BLaER1 treated with 17β-estradiol and CSF1 and Interleukin-3, amounts not matched to agents 10 nM and 100 nM (cell line): Measurements from ENCODE around the gene SPOCD1.

Experiments used
- H3K27ac ChIP-seq, 11 experiments: shearing (Covaris generic); formaldehyde crosslinking; 2 replicates each; pipeline ENCODE4 v1.8.1; 2022
- H3K27me3 ChIP-seq, 11 experiments: shearing (Covaris generic); formaldehyde crosslinking; 2 replicates each; pipeline ENCODE4 v1.8.1; 2022
- H3K36me3 ChIP-seq, 11 experiments: shearing (Covaris generic); formaldehyde crosslinking; 2 replicates each; pipeline ENCODE4 v1.8.1; 2022
- H3K4me1 ChIP-seq, 10 experiments: shearing (Covaris generic); formaldehyde crosslinking; 2 replicates each; pipeline ENCODE4 v1.8.1; 2022
- H3K4me2 ChIP-seq, 11 experiments: shearing (Covaris generic); formaldehyde crosslinking; 2 replicates each; pipeline ENCODE4 v1.8.1; 2022
- H3K4me3 ChIP-seq, 10 experiments: shearing (Covaris generic); formaldehyde crosslinking; 2 replicates each; pipeline ENCODE4 v1.8.1; 2022
- H3K9ac ChIP-seq, 11 experiments: shearing (Covaris generic); formaldehyde crosslinking; 2 replicates each; pipeline ENCODE4 v1.8.1; 2022
- H3K9me3 ChIP-seq, 11 experiments: shearing (Covaris generic); formaldehyde crosslinking; replicated peaks in 1 of 11; 2 replicates each; pipeline ENCODE4 v1.8.1; 2022
- H4K20me1 ChIP-seq, 11 experiments: shearing (Covaris generic); formaldehyde crosslinking; 2 replicates each; pipeline ENCODE4 v1.8.1; 2022
- Cebpa-rat ChIP-seq, 11 experiments: shearing (Covaris generic); IDR thresholded peaks; 2 replicates each; pipeline ENCODE4 v1.8.1; 2022

SPOCD1 gene

GRCh38 chr1:31784356-31785019 lies 31.3 kb downstream of the SPOCD1 start:
- no peak for TF ChIP-seq Cebpa-rat (IDR thresholded peaks at IDR 0.05)
- no peaks in the 10 kb centered on the region for H3K9me3 ChIP-seq
- H4K20me1 ChIP-seq: no peaks in the 10 kb centered on the region
- H3K9ac ChIP-seq: peak overlapping the region in 10 of 11 experiments; percentile 29 to 71 (median 52); a peak in 15 of 22 replicates
- peak overlapping the region; percentile 56 to 96 (median 74) for H3K4me2 ChIP-seq
- no peaks in the 10 kb centered on the region for H3K27me3 ChIP-seq
- peaks cover 50 to 92% (median 81%) of the 10 kb centered on the region in 10 experiments for H3K4me1 ChIP-seq
- no peaks in the 10 kb centered on the region for H3K36me3 ChIP-seq
- no peak overlapping the region for H3K4me3 ChIP-seq
- H3K27ac ChIP-seq: peak overlapping the region in 9 of 11 experiments; percentile 59 to 80 (median 65); a peak in 18 of 22 replicates

- H3K9ac ChIP-seq: peak overlapping the region in 5 of 11 experiments; percentile 48 to 71 (median 67); a peak in 5 of 22 replicates
- no peak for TF ChIP-seq Cebpa-rat (IDR thresholded peaks at IDR 0.05)
- peak overlapping the region; percentile 56 to 96 (median 74) for H3K4me2 ChIP-seq
- H3K4me1 ChIP-seq: peaks cover 47 to 90% (median 82%) of the 10 kb centered on the region in 10 experiments
- H3K36me3 ChIP-seq: no peaks in the 10 kb centered on the region
- H3K27me3 ChIP-seq: peaks cover 0 to 1% (median 0%) of the 10 kb centered on the region in 11 experiments; a peak in 1 of 22 replicates
- no peak overlapping the region for H3K4me3 ChIP-seq
- H3K27ac ChIP-seq: peak overlapping the region in 6 of 11 experiments; percentile 63 to 80 (median 68); a peak in 10 of 22 replicates
- no peaks in the 10 kb centered on the region for H4K20me1 ChIP-seq
- no peaks in the 10 kb centered on the region for H3K9me3 ChIP-seq
Measured at GRCh38 chr1:31783846-31784245, 32.0 kb downstream of the SPOCD1 start.

GRCh38 chr1:31782421-31783410 lies 33.1 kb downstream of the SPOCD1 start:
- Histone ChIP-seq H3K4me2 (peak overlapping the region; percentile 5 to 84 (median 71); a peak in 21 of 22 replicates), H3K9me3 (no peaks in the 10 kb centered on the region), H3K36me3 (no peaks in the 10 kb centered on the region), H3K27ac (peak overlapping the region in 2 of 11 experiments; percentile 38 to 47; a peak in 2 of 22 replicates), H4K20me1 (no peaks in the 10 kb centered on the region), H3K4me3 (no peak overlapping the region), H3K9ac (peak overlapping the region in 7 of 11 experiments; percentile 21 to 51 (median 29); a peak in 6 of 22 replicates), H3K27me3 (peaks cover 0 to 3% (median 0%) of the 10 kb centered on the region in 11 experiments; a peak in 4 of 22 replicates), H3K4me1 (peaks cover 42 to 81% (median 75%) of the 10 kb centered on the region in 10 experiments)
- TF ChIP-seq Cebpa-rat (IDR thresholded peaks at IDR 0.05): no peak

- H3K4me1 ChIP-seq: peaks cover 39 to 73% (median 68%) of the 10 kb centered on the region in 10 experiments
- H3K4me2 ChIP-seq: peak overlapping the region; percentile 27 to 84 (median 71); a peak in 21 of 22 replicates
Measured at GRCh38 chr1:31781756-31782371, 34.0 kb downstream of the SPOCD1 start.

GRCh38 chr1:31781138-31781755 lies 34.6 kb downstream of the SPOCD1 start:
- H3K27me3 ChIP-seq: peaks cover 7 to 18% (median 14%) of the 10 kb centered on the region in 11 experiments; a peak in 16 of 22 replicates
- H4K20me1 ChIP-seq: no peaks in the 10 kb centered on the region
- peak overlapping the region in 2 of 11 experiments; percentile 19 to 23; a peak in 2 of 22 replicates for H3K9ac ChIP-seq
- H3K4me3 ChIP-seq: no peak overlapping the region
- H3K36me3 ChIP-seq: no peaks in the 10 kb centered on the region
- no peak for TF ChIP-seq Cebpa-rat (IDR thresholded peaks at IDR 0.05)
- H3K4me1 ChIP-seq: peaks cover 39 to 67% (median 64%) of the 10 kb centered on the region in 10 experiments
- no peaks in the 10 kb centered on the region for H3K9me3 ChIP-seq
- 0 out of 22 replicates have a peak overlapping the region, but pooled peaks of 1 of the 11 experiments have one; percentile 14 for H3K27ac ChIP-seq
- peak overlapping the region; percentile 27 to 84 (median 66); a peak in 19 of 22 replicates for H3K4me2 ChIP-seq

More at GRCh38 chr1:31781756-31782371, 34.0 kb downstream of the SPOCD1 start:
- H3K36me3 ChIP-seq: no peaks in the 10 kb centered on the region
- H3K9me3 ChIP-seq: no peaks in the 10 kb centered on the region
- H4K20me1 ChIP-seq: no peaks in the 10 kb centered on the region
- 0 out of 22 replicates have a peak overlapping the region, but pooled peaks of 1 of the 11 experiments have one; percentile 14 for H3K27ac ChIP-seq
- TF ChIP-seq Cebpa-rat (IDR thresholded peaks at IDR 0.05): no peak
- peaks cover 1 to 12% (median 8%) of the 10 kb centered on the region in 11 experiments; a peak in 16 of 22 replicates for H3K27me3 ChIP-seq
- no peak overlapping the region for H3K4me3 ChIP-seq
- peak overlapping the region in 2 of 11 experiments; percentile 23 to 29; a peak in 3 of 22 replicates for H3K9ac ChIP-seq

- Histone ChIP-seq H3K4me3 (no peak overlapping the region), H3K9me3 (no peaks in the 10 kb centered on the region), H3K4me2 (peak overlapping the region in 1 of 11 experiments; percentile 19; a peak in 2 of 22 replicates), H3K27me3 (peaks cover 13 to 23% (median 20%) of the 10 kb centered on the region in 11 experiments; a peak in 20 of 22 replicates), H3K27ac (no peak overlapping the region), H3K4me1 (peaks cover 38 to 62% (median 58%) of the 10 kb centered on the region in 10 experiments), H3K9ac (no peak overlapping the region), H3K36me3 (no peaks in the 10 kb centered on the region), H4K20me1 (no peaks in the 10 kb centered on the region)
- no peak for TF ChIP-seq Cebpa-rat (IDR thresholded peaks at IDR 0.05)
Measured at GRCh38 chr1:31780632-31781031, 35.2 kb downstream of the SPOCD1 start.

GRCh38 chr1:31779687-31780086 lies 36.1 kb downstream of the SPOCD1 start:
- H3K36me3 ChIP-seq: no peaks in the 10 kb centered on the region
- H4K20me1 ChIP-seq: no peaks in the 10 kb centered on the region
- H3K27me3 ChIP-seq: peaks cover 22 to 33% (median 29%) of the 10 kb centered on the region in 11 experiments
- peak overlapping the region in 9 of 11 experiments; percentile 27 to 72 (median 62); a peak in 17 of 22 replicates for H3K4me2 ChIP-seq
- peaks cover 29 to 52% (median 48%) of the 10 kb centered on the region in 10 experiments for H3K4me1 ChIP-seq
- no peak overlapping the region for H3K4me3 ChIP-seq
- H3K9me3 ChIP-seq: no peaks in the 10 kb centered on the region
- no peak overlapping the region for H3K9ac ChIP-seq
- TF ChIP-seq Cebpa-rat (IDR thresholded peaks at IDR 0.05): no peak
- H3K27ac ChIP-seq: no peak overlapping the region
